PC-3 (cell line): Measurements from ENCODE around the gene CNNM1.

Source experiments
- CTCF ChIP-seq: fragments of 300-600 bp; sonication (generic); conservative IDR thresholded peaks from 2 replicates; pipeline ENCODE4 v1.5.1; 2017; ENCODE audit warnings: antibody characterized with exemption, low read depth, mild to moderate bottlenecking, low read length
- EZH2 ChIP-seq: fragments of 300-600 bp; sonication (generic); IDR thresholded peaks from one replicate; pipeline ENCODE4 v1.6.1; 2017; ENCODE audit warnings: antibody characterized with exemption, mild to moderate bottlenecking, low read length; ENCODE audit not compliant: unreplicated experiment
- EZH2phosphoT487 ChIP-seq: fragments of 300-600 bp; sonication (generic); IDR thresholded peaks from 2 replicates; pipeline ENCODE4 v1.6.1; 2018; ENCODE audit warnings: mild to moderate bottlenecking, antibody characterized with exemption, low read length, borderline replicate concordance

GRCh38 chr10:99296605-99297004 is 32.6 kb upstream of the CNNM1 start:
- TF ChIP-seq CTCF (no peak), EZH2 (no peak), EZH2phosphoT487 (no peak)
